ENCODE data around the gene MDN1.

GRCh38 chr6:89777455-89777854 is 42.1 kb downstream of the MDN1 start:
- TF ChIP-seq, protein P1, sequence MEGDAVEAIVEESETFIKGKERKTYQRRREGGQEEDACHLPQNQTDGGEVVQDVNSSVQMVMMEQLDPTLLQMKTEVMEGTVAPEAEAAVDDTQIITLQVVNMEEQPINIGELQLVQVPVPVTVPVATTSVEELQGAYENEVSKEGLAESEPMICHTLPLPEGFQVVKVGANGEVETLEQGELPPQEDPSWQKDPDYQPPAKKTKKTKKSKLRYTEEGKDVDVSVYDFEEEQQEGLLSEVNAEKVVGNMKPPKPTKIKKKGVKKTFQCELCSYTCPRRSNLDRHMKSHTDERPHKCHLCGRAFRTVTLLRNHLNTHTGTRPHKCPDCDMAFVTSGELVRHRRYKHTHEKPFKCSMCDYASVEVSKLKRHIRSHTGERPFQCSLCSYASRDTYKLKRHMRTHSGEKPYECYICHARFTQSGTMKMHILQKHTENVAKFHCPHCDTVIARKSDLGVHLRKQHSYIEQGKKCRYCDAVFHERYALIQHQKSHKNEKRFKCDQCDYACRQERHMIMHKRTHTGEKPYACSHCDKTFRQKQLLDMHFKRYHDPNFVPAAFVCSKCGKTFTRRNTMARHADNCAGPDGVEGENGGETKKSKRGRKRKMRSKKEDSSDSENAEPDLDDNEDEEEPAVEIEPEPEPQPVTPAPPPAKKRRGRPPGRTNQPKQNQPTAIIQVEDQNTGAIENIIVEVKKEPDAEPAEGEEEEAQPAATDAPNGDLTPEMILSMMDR (IDR thresholded peaks at IDR 0.05; ENCODE audit: low read depth, low read length) = no peak
- TF ChIP-seq EZH2phosphoT487 (IDR thresholded peaks at IDR 0.05; ENCODE audit: low read depth) = no peak

Data from OCI-LY3 (cell line).